NCI-H82 (cell line): ENCODE measurements around the gene NDUFB10.
A peak's percentile ranks its signal among the peaks of the same experiment; 100 is the strongest.
"Not testable (repeated sequence)": the region's sequence is repeated elsewhere in the genome, so short reads cannot be mapped to it uniquely, and the experiment has no call there.

Experiments
- DNase-seq: peaks from one replicate; lab custom pipeline; 2025; lab: John Stamatoyannopoulos, UW

Gene NDUFB10

GRCh38 chr16:1946495-1947368 is 12.6 kb upstream of the NDUFB10 start:
- DNase-seq, result no peak

- no peak for DNase-seq
These were observed 12.0 kb upstream of the NDUFB10 start for GRCh38 chr16:1947369-1947670.

GRCh38 chr16:1949507-1949906 is 9.8 kb upstream of the NDUFB10 start:
- DNase-seq, result no peak

GRCh38 chr16:1950047-1950446 is 9.3 kb upstream of the NDUFB10 start:
- no peak for DNase-seq

- DNase-seq, result no peak
These were observed 8.8 kb upstream of the NDUFB10 start for GRCh38 chr16:1950559-1950958.

GRCh38 chr16:1953734-1954133 is 5.6 kb upstream of the NDUFB10 start:
- DNase-seq, result no peak

GRCh38 chr16:1957434-1958142 is 1.8 kb upstream of the NDUFB10 start:
- DNase-seq, result not testable (repeated sequence)

GRCh38 chr16:1958143-1958491 is 1.2 kb upstream of the NDUFB10 start:
- DNase-seq, result not testable (repeated sequence)

GRCh38 chr16:1958715-1959268 is 546 bp upstream of the NDUFB10 start:
- no peak for DNase-seq

GRCh38 chr16:1960665-1961630 is 1.6 kb downstream of the NDUFB10 start:
- peak; percentile 93 for DNase-seq

GRCh38 chr16:1961651-1962067 is 2.3 kb downstream of the NDUFB10 start:
- DNase-seq, result peak; percentile 74

- not testable (repeated sequence) for DNase-seq
These were observed 3.1 kb downstream of the NDUFB10 start for GRCh38 chr16:1962161-1963153.

- DNase-seq, result peak; percentile 50
These were observed 4.6 kb downstream of the NDUFB10 start for GRCh38 chr16:1963806-1964505.

GRCh38 chr16:1964506-1965395 is 5.4 kb downstream of the NDUFB10 start, which contains the start of gene RPS2:
TSS of gene RPS2 (minus strand) at chr16:1964826. CDS start at chr16:1964625, 201 bp downstream.
- DNase-seq, result peak; percentile 100

- peak; percentile 31 for DNase-seq
These were observed 6.2 kb downstream of the NDUFB10 start for GRCh38 chr16:1965396-1966001.

- no peak for DNase-seq
These were observed 7.1 kb downstream of the NDUFB10 start, which contains the start of gene RNF151 for GRCh38 chr16:1966460-1966859. TSS of gene RNF151 (plus strand) at chr16:1966856. CDS start at chr16:1966882, 26 bp downstream.

GRCh38 chr16:1968146-1968953 is 9.0 kb downstream of the NDUFB10 start:
- no peak for DNase-seq
